Tibial nerve (tissue), 4 donors: Measurements from ENCODE around the gene RWDD2A. TPM values are rescaled to one million over a fixed set of nuclear protein-coding genes. Genes with fewer than 3 reads are reported as not detected.

Source experiments
- DNase-seq, 2 donors: peaks; one replicate each; pipeline ENCODE4 v3.0.0-alpha.2; 2019; ENCODE audit warnings: low spot score in 2 of 2
- H3K27ac ChIP-seq, 4 donors: fragments of 200-600 bp; sonication (generic) in 3 of 4; one replicate each; pipeline ENCODE4 v1.5.1; 2017 to 2019; ENCODE audit warnings: mild to moderate bottlenecking in 1 of 4
- H3K27me3 ChIP-seq, 2 donors: fragments of 200-600 bp; sonication (generic) in 1 of 2; one replicate each; pipeline versions ENCODE4 v1.5.1 to v1.6.0; 2017 to 2019
- H3K36me3 ChIP-seq, 3 donors: fragments of 200-600 bp; sonication (generic); one replicate each; pipeline ENCODE4 v1.5.1; 2018 to 2019
- H3K4me1 ChIP-seq, 4 donors: fragments of 200-600 bp; sonication (generic) in 3 of 4; one replicate each; pipeline ENCODE4 v1.5.1; 2017 to 2019
- H3K4me3 ChIP-seq, 4 donors: fragments of 200-600 bp; sonication (generic) in 3 of 4; one replicate each; pipeline ENCODE4 v1.5.1; 2017 to 2019; ENCODE audit warnings: mild to moderate bottlenecking in 1 of 4, moderate library complexity in 1 of 4
- H3K9me3 ChIP-seq, 4 donors: fragments of 200-600 bp; sonication (generic) in 3 of 4; one replicate each; pipeline ENCODE4 v1.5.1; 2017 to 2019
- CTCF ChIP-seq, 5 experiments: fragments of 200-600 bp in 3 of 5; fragments of 450-650 bp in 2 of 5; sonication (generic) in 3 of 5; IDR thresholded peaks; one replicate each; pipeline ENCODE4 v1.5.1; 2016 to 2019; ENCODE audit warnings: antibody characterized with exemption in 5 of 5, mild to moderate bottlenecking in 3 of 5, moderate library complexity in 2 of 5
- EP300 ChIP-seq, 2 donors: sonication (generic); formaldehyde crosslinking; IDR thresholded peaks; one replicate each; pipeline ENCODE4 v1.6.1; 2017; ENCODE audit warnings: antibody characterized with exemption in 2 of 2, mild to moderate bottlenecking in 1 of 2
- POLR2A ChIP-seq, 2 donors: fragments of 450-650 bp; IDR thresholded peaks; one replicate each; pipeline ENCODE4 v1.6.1; 2017; ENCODE audit warnings: antibody characterized with exemption in 2 of 2, mild to moderate bottlenecking in 2 of 2, moderate library complexity in 2 of 2
- WGBS, 2 donors: methylation state at CpG; one replicate each; pipeline ENCODE4 v1.1.5; 2018; 5-methylcytosine and 5-hydroxymethylcytosine counted together
- total RNA-seq, 4 donors: library from RNA; depleted of rRNA; stranded (reverse); fragments of >200 nt; gene quantifications; one replicate each; pipeline ENCODE4 v1.1.0, GENCODE V29; 2016

Gene RWDD2A
- total RNA-seq, 4 donors from 2014 or later: 2.2 to 4.2 (median 3.0) TPM

- TF ChIP-seq EP300 (IDR thresholded peaks at IDR 0.05) (no peak), POLR2A (IDR thresholded peaks at IDR 0.05) (no peak), CTCF (IDR thresholded peaks at IDR 0.05) (no peak)
- Histone ChIP-seq H3K4me1 (no peaks in the 10 kb centered on the region), H3K36me3 (peaks cover 0 to 12% (median 0%) of the 10 kb centered on the region in 3 donors), H3K9me3 (no peaks in the 10 kb centered on the region), H3K27ac (no peak overlapping the region), H3K27me3 (no peaks in the 10 kb centered on the region), H3K4me3 (no peak overlapping the region)
- 79 to 82% methylated on average over 4 of the region's 4 CpGs for WGBS, 2 donors
- DNase-seq: no peak
These were observed 8.9 kb downstream of the RWDD2A start for GRCh38 chr6:83202031-83202430.

- Histone ChIP-seq H3K27me3 (no peaks in the 10 kb centered on the region), H3K4me1 (no peaks in the 10 kb centered on the region), H3K9me3 (no peaks in the 10 kb centered on the region), H3K36me3 (no peaks in the 10 kb centered on the region), H3K4me3 (no peak overlapping the region), H3K27ac (no peak overlapping the region)
- 25 to 29% methylated on average over 7 of the region's 7 CpGs for WGBS, 2 donors
- peak; percentile 29 to 76 for DNase-seq
- TF ChIP-seq EP300 (IDR thresholded peaks at IDR 0.05) (no peak), POLR2A (IDR thresholded peaks at IDR 0.05) (no peak), CTCF (IDR thresholded peaks at IDR 0.05) (peak; percentile 60 to 83 (median 75))
These were observed 22.2 kb downstream of the RWDD2A start for GRCh38 chr6:83215131-83216047.

GRCh38 chr6:83216806-83217205 lies 23.6 kb downstream of the RWDD2A start:
- no peaks in the 10 kb centered on the region for H3K4me1 ChIP-seq
- DNase-seq: no peak
- H3K27ac ChIP-seq: no peak overlapping the region
- no peak for TF ChIP-seq EP300 (IDR thresholded peaks at IDR 0.05)
- no peak for TF ChIP-seq CTCF (IDR thresholded peaks at IDR 0.05)
- no peak for TF ChIP-seq POLR2A (IDR thresholded peaks at IDR 0.05)
- no peaks in the 10 kb centered on the region for H3K27me3 ChIP-seq
- H3K36me3 ChIP-seq: no peaks in the 10 kb centered on the region
- no peaks in the 10 kb centered on the region for H3K9me3 ChIP-seq
- no peak overlapping the region for H3K4me3 ChIP-seq

GRCh38 chr6:83218646-83219045 lies 25.5 kb downstream of the RWDD2A start:
- no peaks in the 10 kb centered on the region for H3K36me3 ChIP-seq
- no peaks in the 10 kb centered on the region for H3K4me1 ChIP-seq
- 11 to 19% methylated on average over 3 of the region's 3 CpGs for WGBS, 2 donors
- H3K27ac ChIP-seq: no peak overlapping the region
- TF ChIP-seq EP300 (IDR thresholded peaks at IDR 0.05) (no peak), POLR2A (IDR thresholded peaks at IDR 0.05) (no peak)
- H3K4me3 ChIP-seq: no peak overlapping the region
- DNase-seq: no peak
- H3K27me3 ChIP-seq: no peaks in the 10 kb centered on the region
- H3K9me3 ChIP-seq: no peaks in the 10 kb centered on the region

- H3K4me3 ChIP-seq: no peak overlapping the region
- no peak for DNase-seq
- H3K36me3 ChIP-seq: no peaks in the 10 kb centered on the region
- H3K9me3 ChIP-seq: no peaks in the 10 kb centered on the region
- TF ChIP-seq POLR2A (IDR thresholded peaks at IDR 0.05) (no peak), CTCF (IDR thresholded peaks at IDR 0.05) (no peak), EP300 (IDR thresholded peaks at IDR 0.05) (no peak)
- H3K4me1 ChIP-seq: no peaks in the 10 kb centered on the region
- H3K27me3 ChIP-seq: no peaks in the 10 kb centered on the region
- no peak overlapping the region for H3K27ac ChIP-seq
These were observed 27.0 kb downstream of the RWDD2A start for GRCh38 chr6:83220121-83220520.
